ENCODE results near the gene SYT17.
A peak's percentile ranks its signal among the peaks of the same experiment; 100 is the strongest.

Gene SYT17

DNA sequence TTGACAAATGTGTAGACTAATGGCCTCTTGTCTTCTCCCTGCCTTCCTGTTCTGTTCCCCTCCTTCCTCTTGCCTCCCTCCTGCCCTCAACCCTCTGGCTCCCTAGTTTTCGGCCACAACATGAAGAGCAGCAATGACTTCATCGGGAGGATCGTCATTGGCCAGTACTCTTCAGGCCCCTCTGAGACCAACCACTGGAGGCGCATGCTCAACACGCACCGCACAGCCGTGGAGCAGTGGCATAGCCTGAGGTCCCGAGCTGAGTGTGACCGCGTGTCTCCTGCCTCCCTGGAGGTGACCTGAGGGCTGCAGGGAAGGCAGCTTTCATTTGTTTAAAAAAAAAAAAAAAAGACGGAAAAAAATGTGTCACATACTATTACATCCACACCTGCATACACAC is 98.7 kb downstream of the SYT17 start:
- no peak for DNase-seq

DNA sequence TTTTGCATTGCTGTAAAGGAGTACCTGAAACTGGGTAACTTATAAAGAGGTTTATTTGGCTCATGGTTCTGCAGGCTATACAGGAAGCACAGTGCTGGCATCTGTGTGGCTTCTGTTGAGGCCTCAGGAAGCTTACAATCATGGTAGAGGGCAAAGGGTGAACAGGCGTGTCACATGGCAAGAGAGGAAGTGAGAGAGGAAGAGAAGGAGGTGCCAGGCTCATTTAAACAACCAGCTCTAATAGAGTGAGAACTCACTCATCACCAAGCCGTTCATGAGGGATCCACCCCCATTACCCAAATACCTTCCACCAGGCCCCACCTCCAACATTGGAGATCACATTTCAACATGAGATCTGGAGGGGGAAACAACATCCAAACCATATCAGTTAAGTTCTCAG is 101.1 kb downstream of the SYT17 start:
- no peak for DNase-seq

DNA sequence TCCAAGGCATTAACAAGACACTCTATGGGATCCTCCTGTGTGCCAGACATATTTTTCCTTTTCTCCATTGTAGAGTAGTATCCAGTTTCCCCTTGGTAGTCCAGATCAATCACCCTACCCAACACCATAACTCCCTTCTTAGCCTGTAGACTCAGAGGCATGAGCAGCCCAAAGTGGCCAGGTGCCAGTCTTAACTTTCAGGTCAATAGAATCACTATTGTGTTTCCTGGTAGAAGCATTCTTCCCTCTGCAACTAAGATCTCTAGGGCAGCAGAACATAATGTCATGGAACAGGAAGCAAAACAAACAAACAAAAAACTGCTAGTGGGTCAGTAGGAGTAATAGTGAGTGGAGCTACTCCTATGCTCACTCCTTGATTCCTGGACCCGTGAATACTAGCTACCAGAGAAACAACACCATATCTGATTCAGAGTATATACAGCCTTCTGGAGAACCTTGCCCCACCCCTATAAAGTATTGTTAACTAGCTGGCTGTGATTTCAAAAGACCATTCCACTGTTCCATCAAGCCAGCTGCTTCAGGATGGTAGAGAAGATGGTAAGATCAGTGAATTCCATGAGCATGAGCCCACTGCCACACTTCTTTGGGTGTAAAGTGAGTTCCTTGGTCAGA is 106.2 kb downstream of the SYT17 start:
- no peak for DNase-seq

DNA sequence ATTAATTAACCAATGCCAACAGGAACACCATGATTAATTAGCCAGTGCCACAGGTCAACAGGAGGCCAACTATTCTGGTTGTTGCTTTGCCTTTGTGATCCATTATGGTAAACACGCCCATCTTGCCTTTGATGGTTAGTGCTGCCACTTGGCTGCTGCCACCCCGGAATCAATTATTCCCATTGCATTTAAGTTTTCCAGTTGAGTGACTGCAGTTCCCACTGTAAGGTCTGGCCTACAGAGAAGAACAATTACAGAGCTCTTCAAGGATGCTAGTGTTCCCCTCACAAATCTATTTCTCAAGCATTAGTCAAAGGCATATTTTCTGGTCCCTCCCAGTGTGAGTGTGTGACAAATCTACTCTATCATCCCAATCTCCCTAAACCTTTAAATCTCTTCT is 110.4 kb downstream of the SYT17 start:
- DNase-seq: no peak

DNA sequence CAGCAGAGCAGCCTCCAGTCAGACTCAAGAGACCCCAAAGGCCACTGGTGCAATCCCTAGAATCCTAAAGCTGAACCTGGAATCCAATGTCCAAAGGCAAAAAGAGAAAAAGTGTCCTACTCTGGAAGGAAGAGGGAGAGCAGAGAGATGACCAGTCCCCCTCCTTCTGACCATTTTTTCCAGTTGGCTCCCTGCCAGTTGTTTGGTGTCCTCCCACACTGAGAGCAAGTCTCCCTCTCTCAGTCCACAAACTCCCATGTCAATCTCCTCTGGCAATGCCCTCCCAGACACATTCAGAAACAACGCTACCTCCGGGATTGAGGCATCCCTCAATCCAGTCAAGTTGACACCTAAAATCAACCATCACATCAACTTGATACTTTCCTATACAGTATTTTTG is 113.2 kb downstream of the SYT17 start:
- DNase-seq: no peak

DNA sequence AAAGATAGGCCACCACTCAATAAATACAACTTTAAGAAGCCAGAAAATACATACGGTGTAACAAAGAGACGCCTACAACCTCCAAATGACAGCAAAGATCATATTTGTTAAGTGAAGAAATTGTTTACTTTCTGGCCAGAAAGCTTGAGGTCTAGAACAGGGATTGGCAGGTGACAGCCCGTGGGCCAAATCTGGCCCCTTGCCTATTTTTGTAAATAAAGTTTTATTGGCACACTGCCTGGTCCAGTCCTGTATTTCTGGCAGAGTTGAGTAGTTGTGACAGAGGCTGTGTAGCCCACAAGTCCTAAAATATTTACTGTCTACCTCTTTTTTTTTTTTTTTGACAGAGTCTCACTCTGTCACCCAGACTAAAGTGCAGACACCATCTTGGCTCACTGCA is 114.1 kb downstream of the SYT17 start:
- DNase-seq: no peak

DNA sequence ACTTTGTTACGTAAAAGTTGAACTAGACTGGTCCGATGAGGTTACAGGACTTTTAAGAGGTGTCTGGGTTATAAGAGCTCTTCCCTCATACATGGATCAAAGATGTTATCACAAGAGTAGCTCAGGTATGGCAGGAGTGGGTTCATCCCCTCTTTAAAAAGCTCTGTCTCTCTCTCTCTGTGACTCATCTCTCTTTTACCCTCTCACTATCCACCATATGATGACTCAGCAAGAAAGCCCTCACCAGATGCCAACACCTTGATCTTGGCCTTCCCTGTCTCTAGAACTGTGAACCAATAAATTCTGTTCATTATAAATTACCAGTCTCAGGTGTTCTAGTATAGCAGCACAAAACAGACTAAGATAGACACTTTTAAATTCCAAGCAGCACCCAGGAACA is 115.6 kb downstream of the SYT17 start:
- no peak for DNase-seq

DNA sequence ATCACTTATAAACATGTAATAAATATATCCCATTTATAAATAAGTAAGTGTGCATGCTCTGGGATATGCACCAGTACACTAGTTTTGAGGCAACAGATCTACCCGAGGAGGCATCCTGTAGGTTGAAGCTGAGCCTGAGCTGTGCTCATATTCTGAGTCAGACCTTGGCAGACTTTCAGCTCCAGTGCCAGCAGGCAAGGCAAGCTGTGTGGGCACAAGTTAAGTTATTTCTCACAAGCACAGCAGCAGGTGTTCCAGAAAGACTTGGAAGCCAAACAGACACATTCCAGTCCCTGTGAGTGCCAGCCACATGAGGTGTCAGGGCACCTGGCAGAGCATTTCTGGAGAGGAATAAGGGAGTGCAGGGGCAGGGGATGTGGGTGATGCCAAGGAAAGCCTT is 116.2 kb downstream of the SYT17 start:
- DNase-seq: no peak

DNA sequence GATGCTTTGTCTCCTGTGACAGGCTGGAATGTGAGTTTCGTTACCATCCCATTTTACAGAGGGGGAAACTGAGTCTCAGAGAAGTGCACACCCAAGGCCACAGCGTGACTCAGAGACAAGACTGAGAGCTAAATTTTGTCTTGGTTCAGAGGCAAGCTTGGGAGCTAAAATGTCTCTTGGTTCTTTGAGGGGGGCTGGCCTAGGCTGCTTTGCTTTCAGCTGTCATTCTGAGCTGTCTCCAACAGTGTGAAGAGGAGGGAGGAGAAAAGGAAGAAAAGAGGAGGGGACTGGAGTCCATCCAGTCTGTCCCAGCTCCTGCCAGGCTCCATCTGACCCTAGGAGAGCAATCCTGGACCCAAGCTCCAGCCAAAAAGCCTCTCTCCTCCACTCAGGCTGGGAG is 117.4 kb downstream of the SYT17 start, which contains the start of gene CLEC19A:
TSS of gene CLEC19A (plus strand) at position 301 of the 400 bp plus-strand sequence. CDS start 121 bp downstream, outside the sequence.
- no peak for DNase-seq

DNA sequence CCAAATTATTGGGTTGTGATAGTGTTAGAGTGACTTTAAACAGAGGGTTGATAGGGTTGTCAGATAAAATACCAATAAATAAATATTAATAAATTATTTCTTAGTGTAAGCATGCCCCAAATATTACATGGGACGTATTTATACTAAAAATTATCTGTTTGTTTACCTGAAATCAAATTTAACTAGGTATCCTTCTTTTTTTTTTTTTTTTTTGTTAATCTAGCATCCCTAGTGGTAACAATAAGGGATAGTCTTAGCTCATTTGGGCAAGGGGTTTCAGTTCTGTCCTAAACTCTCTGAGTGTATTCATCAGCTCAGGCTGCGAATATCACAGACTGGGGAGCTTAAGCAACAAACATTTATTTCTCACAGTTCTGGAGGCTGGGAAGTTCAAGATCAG is 118.8 kb downstream of the SYT17 start:
- no peak for DNase-seq

DNA sequence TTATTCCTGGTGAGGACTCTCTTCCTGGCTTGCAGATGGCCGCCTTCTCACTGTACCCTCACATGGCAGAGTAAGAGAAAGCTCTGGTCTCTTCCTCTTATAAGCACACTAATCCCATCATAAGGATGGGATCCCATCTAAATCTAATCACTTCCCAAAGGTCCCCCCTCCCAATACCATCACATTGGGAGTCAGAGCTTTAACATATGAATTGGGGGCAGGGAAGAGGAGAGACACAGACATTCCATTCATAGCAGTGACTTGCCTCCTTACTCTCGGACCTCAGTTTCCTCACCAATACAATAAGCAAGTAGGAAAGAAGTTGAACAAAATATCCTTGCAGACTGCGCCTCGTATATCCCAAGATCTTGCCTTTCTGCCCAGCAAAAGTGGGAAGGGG is 119.2 kb downstream of the SYT17 start:
- no peak for DNase-seq

DNA sequence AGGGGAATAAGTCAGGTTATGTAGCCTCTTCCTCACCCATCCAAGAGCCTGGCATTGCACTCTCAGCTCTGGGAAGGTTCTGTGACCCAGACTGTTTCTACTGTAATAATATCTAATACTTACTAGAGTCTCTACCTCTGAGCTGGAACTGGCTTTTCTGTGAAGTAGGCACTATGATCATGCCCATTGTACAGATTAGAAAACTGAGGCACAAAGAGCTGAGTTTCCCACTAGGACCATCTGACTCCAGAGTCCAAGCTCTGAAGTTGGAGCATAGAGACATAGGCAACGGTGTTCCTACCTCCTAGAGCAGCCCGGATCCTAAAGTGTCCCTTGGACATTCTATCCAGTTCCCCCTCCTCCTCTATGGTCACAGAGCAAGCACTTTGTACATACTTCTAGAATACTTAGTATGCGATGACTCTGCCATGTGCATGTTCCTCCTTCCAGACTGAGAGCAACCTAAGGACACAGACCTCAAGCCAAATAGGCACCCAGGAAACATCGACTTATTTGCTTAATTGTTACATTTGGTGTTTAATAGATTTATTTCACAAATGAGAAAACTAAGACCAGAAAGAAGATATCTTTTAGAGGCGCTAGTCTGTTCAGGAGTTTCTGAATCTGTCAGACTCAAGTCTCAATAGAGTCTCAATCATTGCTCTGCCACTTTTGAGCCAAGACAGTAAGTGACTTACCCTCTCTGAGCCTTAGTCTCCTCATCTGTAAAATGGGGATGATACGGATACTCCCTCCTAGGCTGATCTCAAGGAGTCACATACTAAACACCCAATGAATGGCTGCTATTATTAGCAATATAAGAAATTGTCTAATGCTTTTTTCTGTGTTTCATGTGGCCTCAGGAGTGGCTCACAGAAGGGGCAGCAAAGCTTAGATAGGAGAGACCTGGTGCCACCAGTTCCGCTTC is 121.1 kb downstream of the SYT17 start:
- DNase-seq: no peak

DNA sequence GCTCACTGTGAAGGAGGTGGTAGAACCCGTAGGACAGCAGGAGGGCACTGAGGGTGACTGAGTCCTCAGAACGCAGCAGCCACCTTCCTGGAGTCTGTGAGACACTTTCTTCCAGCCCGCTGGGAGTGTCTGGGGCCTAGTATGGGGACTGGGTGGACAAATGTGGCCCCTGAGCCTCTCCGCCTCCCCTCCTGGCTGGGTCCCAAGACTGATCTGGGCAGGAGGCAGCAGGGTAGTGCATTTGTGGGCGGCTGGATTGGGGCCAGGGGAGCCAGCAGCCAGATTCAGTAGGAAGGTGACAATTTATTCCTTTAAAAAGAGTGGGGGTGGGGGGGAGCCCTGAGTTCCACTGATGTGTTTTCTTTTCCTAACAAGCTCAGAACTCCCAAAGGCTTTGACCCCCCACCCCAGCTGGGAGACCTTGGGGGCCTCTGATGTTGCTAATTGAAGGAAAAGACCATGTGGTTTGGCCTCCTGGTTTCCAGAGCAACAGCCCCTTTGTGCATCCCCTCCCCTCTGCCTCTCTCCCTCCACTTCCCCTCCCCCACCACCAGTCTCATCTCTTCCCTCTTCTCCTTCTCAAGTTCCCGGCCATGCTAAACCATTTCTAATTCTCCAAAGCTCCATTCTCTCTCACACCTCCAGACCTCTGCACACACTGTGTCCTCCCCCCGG is 121.9 kb downstream of the SYT17 start:
- no peak for DNase-seq

DNA sequence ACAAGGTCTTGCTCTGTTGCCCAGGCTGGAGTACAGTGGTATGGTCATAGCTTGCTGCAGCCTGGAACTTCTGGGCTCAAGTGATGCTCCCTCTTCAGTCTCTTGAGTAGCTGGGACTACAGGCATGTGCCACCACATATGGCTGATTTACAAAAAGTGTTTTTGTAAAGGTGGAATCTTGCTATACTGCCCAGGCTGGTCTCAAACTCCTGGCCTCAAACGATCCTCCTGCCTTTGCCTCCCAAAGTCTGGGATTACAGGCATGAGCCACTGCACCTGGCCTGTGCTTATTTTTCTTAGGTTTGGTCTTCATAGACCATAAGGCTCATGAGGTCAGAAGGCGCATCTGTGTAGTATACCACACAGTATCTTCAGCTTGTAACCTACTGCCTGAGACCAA is 122.8 kb downstream of the SYT17 start:
- no peak for DNase-seq

DNA sequence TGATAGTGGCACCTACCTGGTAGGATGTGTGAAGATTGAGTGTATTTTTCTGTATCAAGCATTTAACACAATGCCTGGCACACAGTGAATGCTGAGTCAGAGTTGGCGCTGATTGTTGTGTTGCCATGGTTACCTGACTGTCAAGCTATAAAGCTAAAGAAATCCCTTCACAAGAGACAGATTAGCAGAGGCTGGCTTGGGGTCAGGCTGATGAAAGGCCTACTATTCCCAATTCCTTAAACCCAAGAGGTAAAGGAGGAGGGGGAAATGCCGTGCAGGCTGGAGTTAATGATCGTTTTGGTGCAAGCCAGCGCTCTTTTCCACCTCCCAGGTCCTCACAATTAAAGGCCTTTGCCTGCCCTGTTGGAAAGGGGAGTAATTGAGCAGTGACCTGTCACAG is 123.4 kb downstream of the SYT17 start:
- no peak for DNase-seq

DNA sequence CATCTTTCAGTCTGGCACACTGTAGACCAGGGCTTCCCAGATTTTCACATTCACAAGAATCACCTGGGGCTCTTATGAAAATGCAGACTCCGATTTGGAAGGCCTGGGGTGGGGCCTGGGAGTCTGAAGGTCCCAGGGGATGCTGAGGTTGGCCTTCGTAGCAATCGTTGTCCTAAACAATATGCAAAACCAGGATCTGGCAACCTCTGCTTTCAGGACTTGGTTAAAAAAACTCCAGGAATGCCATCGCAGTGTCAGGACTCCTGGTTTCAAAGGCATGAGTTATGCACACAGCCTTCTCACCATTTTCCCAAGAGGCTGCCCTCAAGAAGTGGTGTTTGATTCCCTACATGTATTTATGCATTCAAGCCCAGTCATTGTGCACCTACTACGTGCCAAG is 124.1 kb downstream of the SYT17 start:
- DNase-seq: no peak

DNA sequence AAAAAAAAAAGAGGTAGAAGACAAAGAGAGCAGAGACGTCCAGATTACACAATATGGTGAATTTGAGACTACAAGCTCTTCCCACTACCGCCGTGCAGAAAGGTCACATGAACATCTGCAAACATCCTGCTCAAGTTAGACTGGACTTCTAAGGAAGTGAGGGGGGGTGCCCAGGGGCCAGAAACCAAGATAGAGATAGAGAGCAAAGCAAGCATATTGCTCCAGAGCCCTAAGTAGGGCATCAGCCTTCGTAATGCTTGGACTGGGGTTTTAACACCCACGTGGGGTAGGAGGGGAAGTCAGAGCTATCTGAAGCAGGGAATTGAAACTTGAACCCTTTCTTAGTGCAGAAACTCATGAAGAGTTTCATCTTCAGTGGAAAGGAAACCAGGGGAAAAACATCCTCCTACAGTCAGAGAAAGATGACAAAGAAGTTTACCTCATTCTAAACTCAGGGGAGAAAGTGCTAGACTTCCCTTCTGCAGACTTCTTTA is 126.2 kb downstream of the SYT17 start:
- peak in 1 of 5 donors; percentile 2 for DNase-seq

DNA sequence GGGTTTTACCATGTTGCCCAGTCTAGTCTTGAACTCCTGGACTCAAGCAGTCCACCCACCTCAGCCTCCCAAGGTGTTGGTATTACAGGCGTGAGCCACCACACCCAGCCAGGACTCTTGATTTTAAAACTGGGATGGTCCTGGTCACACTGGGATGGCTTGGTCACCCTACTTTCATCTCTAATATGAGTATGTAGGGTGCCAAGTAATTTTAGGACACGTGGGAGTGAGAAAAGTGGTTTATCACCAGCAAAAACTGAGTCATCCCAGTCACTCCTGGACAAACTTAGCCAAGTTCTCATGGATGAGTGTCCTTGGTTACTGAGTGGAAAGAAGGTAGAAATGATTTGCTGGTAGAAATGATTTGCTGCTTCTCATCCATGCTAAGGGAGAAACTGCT is 127.4 kb downstream of the SYT17 start:
- no peak for DNase-seq

DNA sequence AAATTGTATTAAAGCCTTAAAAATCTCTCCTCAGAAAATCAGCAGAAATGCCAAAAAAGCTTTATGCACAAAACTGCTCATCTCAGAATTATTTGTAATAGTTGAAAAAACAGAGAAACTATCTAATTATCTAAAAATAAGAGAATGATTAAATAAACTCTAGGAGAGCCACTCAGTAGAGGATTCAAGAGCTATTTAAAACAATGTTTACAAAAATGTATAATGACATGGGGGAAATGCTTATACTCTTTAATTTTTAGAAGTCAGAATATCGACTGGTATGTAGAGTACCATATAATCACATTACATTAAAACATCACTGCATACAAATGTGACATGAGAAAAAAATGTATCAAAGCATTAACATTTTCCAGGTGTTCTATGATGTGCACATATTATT is 129.4 kb downstream of the SYT17 start:
- no peak for DNase-seq

DNA sequence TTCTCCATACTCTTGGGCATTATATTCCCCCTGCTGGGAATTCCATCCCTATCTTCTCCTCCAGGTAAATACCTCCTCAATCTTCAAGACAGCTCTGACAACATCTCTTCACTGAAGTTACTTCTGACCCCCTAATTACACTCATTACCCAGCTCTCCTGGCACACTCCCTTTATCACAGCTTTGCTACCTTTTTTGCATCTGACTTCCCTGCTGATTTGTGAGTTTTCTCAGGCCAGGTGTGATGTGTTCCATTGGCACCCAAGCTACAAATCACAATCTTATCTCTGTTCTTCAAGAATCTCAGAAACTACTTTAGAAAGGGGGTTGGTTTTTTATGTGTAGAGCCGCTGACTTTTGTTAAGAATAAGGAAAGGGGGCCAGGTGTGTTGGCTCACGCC is 131.5 kb downstream of the SYT17 start:
- DNase-seq: no peak

DNA sequence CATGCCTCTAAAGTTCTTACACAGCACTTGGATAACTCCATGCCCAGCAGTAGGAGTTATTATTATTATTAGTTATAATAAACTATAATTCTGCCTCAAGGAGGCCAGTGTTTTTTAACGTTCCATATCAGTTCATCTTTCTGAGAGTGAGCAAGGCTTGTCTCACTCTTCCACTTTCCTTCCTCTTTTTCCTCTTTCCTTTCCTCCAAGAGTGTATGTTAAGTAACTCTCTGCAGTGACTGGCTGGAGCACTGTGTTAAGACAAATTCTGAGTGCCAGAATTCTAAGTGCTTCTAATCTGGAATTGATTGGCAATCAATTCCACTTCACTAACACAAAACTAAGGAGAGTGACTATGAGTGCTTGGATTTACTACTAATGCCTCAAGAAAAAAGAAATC is 133.9 kb downstream of the SYT17 start:
- no peak for DNase-seq

DNA sequence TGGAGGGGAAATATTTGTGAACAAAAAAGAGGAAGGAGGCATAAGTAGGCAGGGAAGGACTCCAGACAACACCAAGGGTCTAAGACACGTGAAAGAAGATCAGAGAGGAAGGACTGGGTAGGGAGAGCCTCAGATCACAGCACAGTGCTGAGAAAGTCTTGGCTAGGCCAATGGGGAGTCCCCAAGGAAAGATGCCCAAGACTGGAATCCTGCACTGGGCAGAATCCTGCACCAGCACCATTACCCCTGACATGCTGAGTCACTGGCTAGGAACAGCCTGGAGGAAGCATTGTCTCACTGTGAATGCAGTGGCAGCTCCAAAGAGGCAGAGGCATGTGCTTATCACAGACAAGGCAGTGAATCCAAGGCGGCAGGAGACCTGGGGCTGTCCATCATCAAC is 136.7 kb downstream of the SYT17 start:
- DNase-seq: no peak

DNA sequence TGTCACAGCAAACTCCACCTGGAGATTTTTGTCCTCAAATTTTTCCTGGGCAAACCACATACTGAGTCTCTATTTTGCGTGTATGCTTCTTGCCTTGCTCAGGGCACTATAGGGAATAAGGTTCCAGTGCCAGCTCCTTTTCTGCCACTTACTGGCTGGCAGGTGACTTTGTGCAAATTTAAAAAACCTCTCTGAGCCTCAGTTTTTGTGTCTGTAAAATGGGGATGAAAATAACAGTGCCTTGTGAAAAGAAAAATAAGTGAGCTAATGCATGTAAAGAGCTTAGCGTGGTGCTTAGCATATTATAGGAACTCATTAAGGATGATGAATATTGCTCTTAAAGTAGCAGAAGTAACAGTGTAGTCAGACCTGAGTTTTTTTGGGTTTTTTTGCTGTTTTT is 137.4 kb downstream of the SYT17 start:
- DNase-seq: no peak
